ENCODE data around the gene NINL. TPM values are rescaled to one million over a fixed set of nuclear protein-coding genes. Genes with fewer than 3 reads are reported as not detected.
"Not testable (repeated sequence)": the region's sequence is repeated elsewhere in the genome, so short reads cannot be mapped to it uniquely, and the experiment has no call there.

The NINL gene
- total and polyA plus RNA-seq, 2 of the 8 experiments (the other 6 are each of a cell fraction or from before 2014, with no cell fraction given), result 15.3 to 30.0 TPM

DNA sequence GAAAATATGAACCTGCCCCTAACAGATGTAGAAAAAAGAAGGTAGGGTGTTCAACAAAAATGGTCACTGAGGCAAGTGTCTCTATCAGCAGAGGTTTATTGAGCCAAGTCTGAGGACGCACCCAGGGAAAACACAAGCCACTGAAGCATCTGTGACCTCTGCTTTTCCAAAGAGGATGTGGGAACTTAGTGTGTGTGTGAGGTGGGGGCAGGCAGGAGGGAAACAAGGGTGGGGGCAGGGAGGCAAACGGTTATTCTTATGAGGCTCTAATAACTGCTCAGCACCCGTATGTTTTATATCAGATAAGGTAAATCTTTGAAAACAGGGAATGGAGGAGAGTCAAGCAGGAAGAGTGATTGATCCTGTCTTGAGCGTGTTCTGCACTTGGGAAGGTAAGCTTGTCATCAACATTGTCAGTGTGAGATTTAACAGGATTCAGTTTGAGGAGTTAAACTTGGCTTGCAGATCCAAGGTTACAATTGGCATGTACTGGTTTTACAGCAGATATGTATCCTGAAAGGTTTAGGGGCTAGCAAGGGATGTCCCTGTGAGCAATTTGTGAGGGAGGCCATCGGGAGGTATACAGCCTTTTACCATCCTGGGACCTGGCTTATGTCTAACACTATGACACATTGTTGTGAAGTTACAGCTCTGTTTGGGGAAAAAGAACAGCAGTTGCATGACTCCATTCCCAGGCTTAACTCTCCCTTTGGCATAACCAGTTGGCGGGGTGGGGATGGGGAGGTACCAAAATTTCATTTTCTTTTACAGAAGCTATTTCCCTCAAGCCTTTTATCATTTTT, 33.7 kb downstream of the NINL start (continued):
- TF ChIP-seq, protein P1, sequence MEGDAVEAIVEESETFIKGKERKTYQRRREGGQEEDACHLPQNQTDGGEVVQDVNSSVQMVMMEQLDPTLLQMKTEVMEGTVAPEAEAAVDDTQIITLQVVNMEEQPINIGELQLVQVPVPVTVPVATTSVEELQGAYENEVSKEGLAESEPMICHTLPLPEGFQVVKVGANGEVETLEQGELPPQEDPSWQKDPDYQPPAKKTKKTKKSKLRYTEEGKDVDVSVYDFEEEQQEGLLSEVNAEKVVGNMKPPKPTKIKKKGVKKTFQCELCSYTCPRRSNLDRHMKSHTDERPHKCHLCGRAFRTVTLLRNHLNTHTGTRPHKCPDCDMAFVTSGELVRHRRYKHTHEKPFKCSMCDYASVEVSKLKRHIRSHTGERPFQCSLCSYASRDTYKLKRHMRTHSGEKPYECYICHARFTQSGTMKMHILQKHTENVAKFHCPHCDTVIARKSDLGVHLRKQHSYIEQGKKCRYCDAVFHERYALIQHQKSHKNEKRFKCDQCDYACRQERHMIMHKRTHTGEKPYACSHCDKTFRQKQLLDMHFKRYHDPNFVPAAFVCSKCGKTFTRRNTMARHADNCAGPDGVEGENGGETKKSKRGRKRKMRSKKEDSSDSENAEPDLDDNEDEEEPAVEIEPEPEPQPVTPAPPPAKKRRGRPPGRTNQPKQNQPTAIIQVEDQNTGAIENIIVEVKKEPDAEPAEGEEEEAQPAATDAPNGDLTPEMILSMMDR (IDR thresholded peaks at IDR 0.05; ENCODE audit: control extremely low read depth in 1 of 3, insufficient read depth in 1 of 3, low read depth in 1 of 3, low read length in 3 of 3), result no peak
- TF ChIP-seq POLR2AphosphoS5 (IDR thresholded peaks at IDR 0.05; ENCODE audit: low read depth, low read length) (no peak), RBBP5 (IDR thresholded peaks at IDR 0.05; ENCODE audit: borderline replicate concordance, low read depth, low read length) (no peak)

DNA sequence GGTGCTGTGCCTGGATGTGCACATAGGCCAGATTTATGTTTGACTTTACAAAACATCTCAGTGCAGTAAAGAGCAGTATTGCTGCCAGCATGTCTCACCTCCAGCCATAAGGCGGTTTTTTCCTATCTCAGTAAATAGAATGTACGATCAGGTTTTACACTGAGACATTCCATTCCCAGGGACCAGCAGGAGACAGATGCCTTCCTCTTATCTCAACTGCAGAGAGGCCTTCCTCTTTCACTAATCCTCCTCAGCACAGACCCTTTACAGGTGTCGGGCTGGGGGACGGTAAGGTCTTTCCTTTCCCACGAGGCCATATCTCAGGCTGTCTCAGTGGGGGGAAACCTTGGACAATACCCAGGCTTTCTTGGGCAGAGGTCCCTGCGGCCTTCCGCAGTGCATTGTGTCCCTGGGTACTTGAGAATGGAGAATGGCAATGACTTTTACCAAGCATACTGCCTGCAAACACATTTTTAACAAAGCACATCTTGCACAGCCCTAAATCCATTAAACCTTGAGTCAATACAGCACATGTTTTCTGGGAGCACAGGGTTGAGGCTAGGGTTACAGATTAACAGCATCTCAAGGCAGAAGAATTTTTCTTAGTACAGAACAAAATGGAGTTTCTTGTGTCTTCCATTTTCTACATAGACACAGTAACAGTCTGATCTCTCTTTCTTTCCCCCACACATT, 34.5 kb downstream of the NINL start:
- H2BK20ac ChIP-seq (ENCODE audit: low read length); H3K4ac ChIP-seq (replicated peaks; ENCODE audit: insufficient read length, low read depth, low read length); FAIRE-seq; H3K9me3 ChIP-seq (ENCODE audit: insufficient read depth in 2 of 2, low read depth in 1 of 2, low read length in 1 of 2); H3K18ac ChIP-seq (ENCODE audit: extremely low read depth, low read length); H3K27me3 ChIP-seq (replicated peaks in 1 of 4; ENCODE audit: control insufficient read depth in 3 of 4, extremely low read depth in 1 of 4, insufficient read depth in 3 of 4, low read length in 3 of 4); H2BK120ac ChIP-seq (replicated peaks; ENCODE audit: low read depth, low read length); H3K4me3 ChIP-seq (ENCODE audit: extremely low read depth in 1 of 4, insufficient read depth in 2 of 4, low read depth in 3 of 4, low read length in 4 of 4); DNase-seq (ENCODE audit: low read depth in 1 of 2, low spot score in 2 of 2); H2BK5ac ChIP-seq (ENCODE audit: low read depth, low read length); H3K23me2 ChIP-seq (ENCODE audit: low read depth, low read length); H3K14ac ChIP-seq (ENCODE audit: insufficient read length); H3K56ac ChIP-seq (replicated peaks; ENCODE audit: insufficient read length, low read depth, low read length); H2BK12ac ChIP-seq (ENCODE audit: low read depth, low read length); H2AK5ac ChIP-seq (ENCODE audit: low read depth, low read length); H3K27ac ChIP-seq (ENCODE audit: low read depth, low read length); H3K23ac ChIP-seq (ENCODE audit: insufficient read length); H4K91ac ChIP-seq (replicated peaks; ENCODE audit: insufficient read length, low read length); H2BK15ac ChIP-seq (ENCODE audit: low read length); POLR2A ChIA-PET (ENCODE audit: partially characterized antibody); H2AFZ ChIP-seq (ENCODE audit: low read length); CTCF ChIA-PET (ENCODE audit: partially characterized antibody); H3K4me2 ChIP-seq (ENCODE audit: insufficient read depth in 1 of 2, low read depth in 2 of 2, low read length in 2 of 2); H3K9ac ChIP-seq (replicated peaks in 1 of 4; ENCODE audit: extremely low read depth in 1 of 4, low read depth in 3 of 4, low read length in 3 of 4); H3K36me3 ChIP-seq (ENCODE audit: control insufficient read depth in 2 of 4, insufficient read depth in 4 of 4, low read length in 3 of 4); H4K8ac ChIP-seq (ENCODE audit: extremely low read depth, insufficient read depth, low read length); H4K5ac ChIP-seq (ENCODE audit: insufficient read length, low read depth, low read length): not testable (repeated sequence)
- Histone ChIP-seq H4K20me1 (replicated peaks in 1 of 2; ENCODE audit: control insufficient read depth in 1 of 2, insufficient read depth in 2 of 2, low read length in 2 of 2) (peaks cover 3 to 22% of the 10 kb centered on the region in 2 experiments), H3K4me1 (replicated peaks in 1 of 4; ENCODE audit: control insufficient read depth in 3 of 4, insufficient read depth in 4 of 4, low read length in 3 of 4) (peaks cover 0 to 21% (median 11%) of the 10 kb centered on the region in 4 experiments), H3K79me2 (ENCODE audit: control insufficient read depth in 1 of 2, insufficient read depth in 2 of 2, low read length in 2 of 2) (peaks cover 0 to 63% of the 10 kb centered on the region in 2 experiments; a peak in 3 of 4 replicates), H3K79me1 (ENCODE audit: low read depth, low read length) (peaks cover 14% of the 10 kb centered on the region)
- 66% methylated on average over 7 of the region's 7 CpGs; no CpG with 5 or more reads in 1 of the 2 experiments for WGBS, 2 experiments (ENCODE audit: extremely low coverage in 1 of 2, insufficient coverage in 1 of 2, insufficient read length in 1 of 2, insufficient replicate concordance in 2 of 2, low coverage in 1 of 2, low lambda C conversion rate in 2 of 2, missing lambda C conversion rate in 1 of 2)
